ENCODE data around the gene TBPL1.

The TBPL1 gene

DNA sequence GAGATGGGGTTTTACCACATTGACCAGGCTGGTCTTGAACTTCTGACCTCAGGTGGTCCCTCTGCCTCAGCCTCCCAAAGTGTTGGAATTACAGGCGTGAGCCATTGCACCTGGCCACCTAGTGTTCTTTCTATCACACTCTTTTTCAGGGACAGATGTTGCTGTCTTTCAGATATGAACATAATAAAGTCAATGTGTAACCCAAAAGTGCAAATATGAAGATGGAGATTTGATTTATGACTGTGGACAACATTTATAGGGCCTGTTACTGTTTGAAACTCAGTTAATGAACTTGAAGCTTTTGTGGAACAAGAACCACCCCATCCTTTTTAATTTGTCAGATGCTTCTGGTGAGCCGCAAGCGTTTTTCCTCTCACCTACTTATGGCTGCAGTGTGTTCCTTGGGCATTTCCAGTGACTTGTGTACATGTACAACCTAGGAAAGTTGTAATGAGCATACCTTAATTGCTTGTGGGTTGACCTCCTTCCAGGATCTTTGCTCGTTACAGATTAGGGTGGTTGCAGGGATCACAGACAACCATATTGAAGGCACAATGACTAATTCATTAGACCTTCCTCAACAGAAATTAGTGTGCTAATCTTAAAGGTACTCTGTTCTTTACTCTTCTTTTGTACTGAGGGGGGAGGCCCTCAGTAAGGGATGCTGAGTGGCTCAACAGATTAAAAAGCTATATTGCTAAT is 6.8 kb downstream of the TBPL1 start:
- Histone ChIP-seq H3K4me3 (ENCODE audit: low read depth in 1 of 2, low read length in 1 of 2) (no peak overlapping the region), H3K27ac (no peak overlapping the region), H3K36me3 (no peaks in the 10 kb centered on the region), H3K27me3 (no peaks in the 10 kb centered on the region), H3K9me3 (no peaks in the 10 kb centered on the region), H3K4me1 (ENCODE audit: control insufficient read depth in 1 of 2, insufficient read depth in 1 of 2, low read depth in 1 of 2, low read length in 1 of 2) (peaks cover under 1 to 7% of the 10 kb centered on the region in 2 experiments)
- TF ChIP-seq, protein P1, sequence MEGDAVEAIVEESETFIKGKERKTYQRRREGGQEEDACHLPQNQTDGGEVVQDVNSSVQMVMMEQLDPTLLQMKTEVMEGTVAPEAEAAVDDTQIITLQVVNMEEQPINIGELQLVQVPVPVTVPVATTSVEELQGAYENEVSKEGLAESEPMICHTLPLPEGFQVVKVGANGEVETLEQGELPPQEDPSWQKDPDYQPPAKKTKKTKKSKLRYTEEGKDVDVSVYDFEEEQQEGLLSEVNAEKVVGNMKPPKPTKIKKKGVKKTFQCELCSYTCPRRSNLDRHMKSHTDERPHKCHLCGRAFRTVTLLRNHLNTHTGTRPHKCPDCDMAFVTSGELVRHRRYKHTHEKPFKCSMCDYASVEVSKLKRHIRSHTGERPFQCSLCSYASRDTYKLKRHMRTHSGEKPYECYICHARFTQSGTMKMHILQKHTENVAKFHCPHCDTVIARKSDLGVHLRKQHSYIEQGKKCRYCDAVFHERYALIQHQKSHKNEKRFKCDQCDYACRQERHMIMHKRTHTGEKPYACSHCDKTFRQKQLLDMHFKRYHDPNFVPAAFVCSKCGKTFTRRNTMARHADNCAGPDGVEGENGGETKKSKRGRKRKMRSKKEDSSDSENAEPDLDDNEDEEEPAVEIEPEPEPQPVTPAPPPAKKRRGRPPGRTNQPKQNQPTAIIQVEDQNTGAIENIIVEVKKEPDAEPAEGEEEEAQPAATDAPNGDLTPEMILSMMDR (IDR thresholded peaks at IDR 0.05): no peak

DNA sequence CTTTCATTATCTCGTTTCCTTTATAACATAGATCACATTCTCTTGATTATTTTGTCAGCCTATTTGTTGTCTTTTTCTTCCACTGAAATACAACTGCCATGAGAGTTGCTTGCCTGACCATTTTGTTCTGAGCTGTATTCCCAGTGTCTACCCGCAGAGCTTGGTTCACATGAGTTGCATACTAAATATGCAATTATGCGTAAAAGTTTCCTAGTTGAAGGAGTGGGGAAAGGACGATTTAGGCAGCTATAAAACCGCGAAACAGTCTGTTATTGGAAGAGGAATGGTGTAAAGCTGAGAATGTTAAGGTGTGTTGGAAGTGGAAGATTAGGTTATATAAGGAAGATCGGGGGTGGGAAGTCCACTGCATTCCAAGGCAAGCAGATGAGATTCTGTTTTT is 8.8 kb downstream of the TBPL1 start:
- no peaks in the 10 kb centered on the region for H3K27me3 ChIP-seq
- no peak overlapping the region for H3K4me3 ChIP-seq (ENCODE audit: low read depth in 1 of 2, low read length in 1 of 2)
- TF ChIP-seq, protein P1 (IDR thresholded peaks at IDR 0.05): no peak
- peaks cover 4 to 13% of the 10 kb centered on the region in 2 experiments for H3K4me1 ChIP-seq (ENCODE audit: control insufficient read depth in 1 of 2, insufficient read depth in 1 of 2, low read depth in 1 of 2, low read length in 1 of 2)
- H3K9me3 ChIP-seq: no peaks in the 10 kb centered on the region
- H3K27ac ChIP-seq: no peak overlapping the region
- no peaks in the 10 kb centered on the region for H3K36me3 ChIP-seq

DNA sequence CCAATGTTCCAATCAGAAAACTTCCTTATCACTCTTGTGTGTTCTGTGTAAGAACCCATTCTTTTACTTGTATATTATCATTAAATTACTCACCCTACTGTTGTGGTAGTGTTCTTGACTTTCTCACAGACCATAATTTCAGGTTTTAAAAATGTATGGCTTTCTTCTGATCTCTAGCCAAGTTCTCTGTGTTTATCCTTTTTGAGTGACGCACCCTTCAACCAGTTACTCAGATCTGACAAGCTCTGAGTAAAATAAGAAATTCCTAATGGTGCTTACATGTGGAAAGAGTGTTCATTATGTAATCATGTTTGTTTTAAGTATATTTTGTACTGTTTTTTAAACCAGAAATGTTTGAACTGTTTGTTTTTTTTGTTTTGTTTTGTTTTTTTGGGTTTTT is 11.0 kb downstream of the TBPL1 start:
- H3K27ac ChIP-seq: no peak overlapping the region
- H3K27me3 ChIP-seq: no peaks in the 10 kb centered on the region
- no peak overlapping the region for H3K4me3 ChIP-seq (ENCODE audit: low read depth in 1 of 2, low read length in 1 of 2)
- TF ChIP-seq, protein P1 (IDR thresholded peaks at IDR 0.05): no peak
- H3K36me3 ChIP-seq: no peaks in the 10 kb centered on the region
- peaks cover 4 to 13% of the 10 kb centered on the region in 2 experiments for H3K4me1 ChIP-seq (ENCODE audit: control insufficient read depth in 1 of 2, insufficient read depth in 1 of 2, low read depth in 1 of 2, low read length in 1 of 2)
- no peaks in the 10 kb centered on the region for H3K9me3 ChIP-seq

DNA sequence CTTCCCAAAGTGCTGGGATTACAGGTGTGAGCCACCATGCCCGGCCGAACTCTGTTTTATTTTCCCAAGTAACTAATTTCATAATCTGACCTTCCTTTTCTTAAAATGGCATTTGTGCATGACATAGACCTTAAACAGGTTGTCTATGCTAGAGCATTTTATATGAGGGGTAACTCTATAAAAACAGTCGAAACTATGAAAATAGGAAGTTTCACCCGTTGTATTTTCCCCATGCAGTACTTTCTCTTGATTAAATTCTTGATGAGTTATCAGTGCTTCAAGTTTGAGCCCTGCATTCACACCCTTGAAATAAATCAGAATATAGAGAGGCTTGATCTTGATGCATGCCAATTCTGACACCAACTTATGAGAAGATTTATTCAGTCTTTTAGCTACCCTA is 11.7 kb downstream of the TBPL1 start:
- H3K4me1 ChIP-seq (ENCODE audit: control insufficient read depth in 1 of 2, insufficient read depth in 1 of 2, low read depth in 1 of 2, low read length in 1 of 2): peaks cover 4 to 13% of the 10 kb centered on the region in 2 experiments
- H3K4me3 ChIP-seq (ENCODE audit: low read depth in 1 of 2, low read length in 1 of 2): no peak overlapping the region
- TF ChIP-seq, protein P1 (IDR thresholded peaks at IDR 0.05): no peak
- H3K9me3 ChIP-seq: no peaks in the 10 kb centered on the region
- no peak overlapping the region for H3K27ac ChIP-seq
- H3K27me3 ChIP-seq: no peaks in the 10 kb centered on the region
- H3K36me3 ChIP-seq: no peaks in the 10 kb centered on the region

DNA sequence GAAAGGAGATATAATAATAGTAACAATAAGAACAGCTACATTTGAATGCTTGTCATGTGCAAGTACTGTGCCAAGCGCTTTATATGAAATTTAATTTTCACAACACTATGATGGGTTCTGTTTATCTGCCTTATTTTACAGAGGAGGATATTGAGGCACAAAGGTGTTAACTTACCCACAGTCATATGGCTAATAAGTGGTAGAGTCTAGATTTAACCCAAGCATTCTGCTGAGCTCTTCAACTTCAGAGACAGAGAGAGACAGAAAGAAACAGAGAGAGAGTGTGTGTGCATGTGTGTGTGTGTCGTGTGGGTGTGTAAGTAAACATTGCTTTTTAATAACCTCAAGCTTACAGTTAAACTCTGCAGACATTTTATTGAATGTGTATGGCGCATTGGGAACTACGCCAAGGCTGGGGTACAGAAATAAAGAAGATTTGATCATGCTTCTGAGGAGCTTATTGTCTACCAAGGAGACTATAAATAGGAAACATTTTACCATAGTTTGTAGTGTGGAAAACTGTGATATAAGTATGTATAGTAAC is 12.9 kb downstream of the TBPL1 start:
- Histone ChIP-seq H3K36me3 (no peaks in the 10 kb centered on the region), H3K9me3 (no peaks in the 10 kb centered on the region), H3K27me3 (no peaks in the 10 kb centered on the region), H3K27ac (no peak overlapping the region), H3K4me3 (ENCODE audit: low read depth in 1 of 2, low read length in 1 of 2) (no peak overlapping the region), H3K4me1 (ENCODE audit: control insufficient read depth in 1 of 2, insufficient read depth in 1 of 2, low read depth in 1 of 2, low read length in 1 of 2) (peaks cover 4 to 13% of the 10 kb centered on the region in 2 experiments)
- TF ChIP-seq, protein P1 (IDR thresholded peaks at IDR 0.05): no peak
